CD14-positive monocyte (primary cell): ENCODE data around the gene AKR1C2. TPM values are rescaled to one million over a fixed set of nuclear protein-coding genes. Genes with fewer than 3 reads are reported as not detected.
"Not testable (repeated sequence)": the region's sequence is repeated elsewhere in the genome, so short reads cannot be mapped to it uniquely, and the experiment has no call there.

ENCODE experiments used
- DNase-seq, 3 donors: peaks; one replicate each; pipeline ENCODE4 v3.0.0-alpha.2; 2011 to 2022
- H2AFZ ChIP-seq: 2 replicates; pipeline ENCODE4 v1.6.0; 2012; ENCODE audit warnings: mild to moderate bottlenecking, low read depth, low read length, inconsistent platforms; ENCODE audit not compliant: insufficient read depth, poor library complexity, severe bottlenecking
- H3K27ac ChIP-seq, 2 donors: 1 replicate in 1 of 2; 2 replicates in 1 of 2; pipeline ENCODE4 v1.5.1; 2012 to 2013; ENCODE audit warnings: low read length in 2 of 2, control low read depth in 1 of 2, inconsistent platforms in 1 of 2, low read depth in 1 of 2, mild to moderate bottlenecking in 1 of 2
- H3K27me3 ChIP-seq, 2 donors: one replicate each; pipeline versions ENCODE4 v1.6.0 to v1.6.1; 2011 to 2013; ENCODE audit warnings: low read length in 2 of 2; ENCODE audit not compliant: control insufficient read depth in 2 of 2, insufficient read depth in 2 of 2
- H3K36me3 ChIP-seq, 2 donors: replicated peaks in 1 of 2; 1 replicate in 1 of 2; 2 replicates in 1 of 2; pipeline versions ENCODE4 v1.5.1 to v1.6.1; 2012 to 2013; ENCODE audit warnings: low read length in 2 of 2, control low read depth in 1 of 2, inconsistent platforms in 1 of 2, mild to moderate bottlenecking in 1 of 2; ENCODE audit not compliant: insufficient read depth in 2 of 2, control insufficient read depth in 1 of 2
- H3K4me1 ChIP-seq, 2 donors: 1 replicate in 1 of 2; 2 replicates in 1 of 2; pipeline versions ENCODE4 v1.5.1 to v1.6.1; 2012 to 2013; ENCODE audit warnings: low read length in 2 of 2, control low read depth in 1 of 2, inconsistent platforms in 1 of 2, mild to moderate bottlenecking in 1 of 2, moderate library complexity in 1 of 2; ENCODE audit not compliant: insufficient read depth in 2 of 2, control insufficient read depth in 1 of 2
- H3K4me2 ChIP-seq: replicated peaks from 2 replicates; pipeline ENCODE3; 2012; ENCODE audit warnings: low read length, moderate library complexity, mild to moderate bottlenecking; ENCODE audit not compliant: poor library complexity, severe bottlenecking; ENCODE audit errors: extremely low read depth
- H3K4me3 ChIP-seq, 3 experiments: fragments of 200-600 bp in 1 of 3; sonication (generic) in 1 of 3; replicated peaks in 1 of 3; 1 replicate in 2 of 3; 2 replicates in 1 of 3; pipeline ENCODE4 v1.5.1; 2011 to 2013; ENCODE audit warnings: low read length in 3 of 3, mild to moderate bottlenecking in 3 of 3, control low read depth in 2 of 3, low read depth in 2 of 3, inconsistent platforms in 1 of 3, moderate library complexity in 1 of 3
- H3K79me2 ChIP-seq: 2 replicates; pipeline ENCODE4 v1.6.0; 2012; ENCODE audit warnings: mild to moderate bottlenecking, control low read depth, inconsistent platforms, low read length, moderate library complexity; ENCODE audit not compliant: insufficient read depth
- H3K9ac ChIP-seq: 2 replicates; pipeline ENCODE4 v1.6.0; 2017; ENCODE audit warnings: low read length, mild to moderate bottlenecking; ENCODE audit not compliant: insufficient read depth, poor library complexity, severe bottlenecking
- H3K9me3 ChIP-seq, 2 donors: replicated peaks in 1 of 2; 1 replicate in 1 of 2; 2 replicates in 1 of 2; pipeline versions ENCODE4 v1.5.1 to v1.6.1; 2012 to 2013; ENCODE audit warnings: low read length in 2 of 2, control low read depth in 1 of 2; ENCODE audit not compliant: control insufficient read depth in 1 of 2, insufficient read depth in 1 of 2
- H4K20me1 ChIP-seq: 2 replicates; pipeline ENCODE4 v1.6.0; 2012; ENCODE audit warnings: mild to moderate bottlenecking, low read length, control low read depth, moderate library complexity; ENCODE audit not compliant: insufficient read depth
- H3K27ac Mint-ChIP-seq, 7 donors: one replicate each; pipeline ENCODE4 v1.8.0; 2020; ENCODE audit warnings: mild to moderate bottlenecking in 7 of 7, mixed read lengths in 7 of 7, moderate library complexity in 6 of 7, inconsistent platforms in 2 of 7
- H3K27me3 Mint-ChIP-seq, 3 donors: one replicate each; pipeline ENCODE4 v1.8.0; 2021 to 2022; ENCODE audit warnings: low read depth in 3 of 3, mild to moderate bottlenecking in 3 of 3, mixed read lengths in 3 of 3, moderate library complexity in 3 of 3, inconsistent platforms in 1 of 3
- H3K36me3 Mint-ChIP-seq, 2 donors: one replicate each; pipeline ENCODE4 v1.8.0; 2020; ENCODE audit warnings: mixed read lengths in 2 of 2, inconsistent platforms in 1 of 2, mild to moderate bottlenecking in 1 of 2
- H3K4me1 Mint-ChIP-seq: one replicate; pipeline ENCODE4 v1.8.0; 2020; ENCODE audit warnings: mild to moderate bottlenecking, mixed read lengths
- H3K4me3 Mint-ChIP-seq, 2 donors: one replicate each; pipeline ENCODE4 v1.8.0; 2020; ENCODE audit warnings: mild to moderate bottlenecking in 2 of 2, mixed read lengths in 2 of 2, moderate library complexity in 1 of 2
- H3K9me3 Mint-ChIP-seq, 7 donors: one replicate each; pipeline ENCODE4 v1.8.0; 2020 to 2022; ENCODE audit warnings: mixed read lengths in 7 of 7, mild to moderate bottlenecking in 6 of 7, moderate library complexity in 6 of 7, inconsistent platforms in 2 of 7
- CTCF ChIP-seq: fragments of 200-600 bp; IDR thresholded peaks from one replicate; pipeline ENCODE4 v1.8.0; 2022; ENCODE audit warnings: antibody characterized with exemption, mild to moderate bottlenecking
- WGBS: methylation state at CpG from one replicate; pipeline ENCODE4 v1.1.5; 2013; ENCODE audit warnings: missing lambda C conversion rate; ENCODE audit not compliant: insufficient coverage; 5-methylcytosine and 5-hydroxymethylcytosine counted together
- intact Hi-C, 2 donors: fragments of 100-400 bp; cut with micrococcal nuclease; formaldehyde crosslinking; loops; one replicate each; pipeline versions ENCODE4 v1.15.0 to v1.15.1; 2023
- polyA plus RNA-seq, 3 donors: library from polyadenylated mRNA; depleted of rRNA in 1 of 3; unstranded in 2 of 3; stranded (reverse) in 1 of 3; fragments of 300-500 nt in 2 of 3; fragments of >200 nt in 1 of 3; fragmentation: Illumina TruSeq in 2 of 3; gene quantifications; 1 replicate in 2 of 3; 2 replicates in 1 of 3; pipeline ENCODE4 v1.2.3, GENCODE V29; 2012 to 2021

The AKR1C2 gene
- polyA plus RNA-seq, 3 donors = 0.13 TPM; not detected in 2

- DNase-seq = no peak
- H4K20me1 ChIP-seq = no peaks in the 10 kb centered on the region
- no peaks in the 10 kb centered on the region for H3K27me3 ChIP-seq
- no peaks in the 10 kb centered on the region for H3K79me2 ChIP-seq
- no peaks in the 10 kb centered on the region for H3K36me3 Mint-ChIP-seq
- no peaks in the 10 kb centered on the region for H3K4me1 ChIP-seq
- H3K9ac ChIP-seq = no peak overlapping the region
- H3K4me1 Mint-ChIP-seq = no peaks in the 10 kb centered on the region
- H3K27me3 Mint-ChIP-seq = peaks cover 0 to 2% (median 0%) of the 10 kb centered on the region in 3 donors
- TF ChIP-seq CTCF = no peak
- H3K27ac ChIP-seq = no peak overlapping the region
- H3K9me3 ChIP-seq = no peaks in the 10 kb centered on the region
- no peak overlapping the region for H3K4me3 Mint-ChIP-seq
- H3K36me3 ChIP-seq = no peaks in the 10 kb centered on the region
- no peak overlapping the region for H3K4me2 ChIP-seq
- intact Hi-C loops = no loop called here
- no CpG with 5 or more reads among the region's 2 CpGs for WGBS
- H2AFZ ChIP-seq = no peak overlapping the region
- no peak overlapping the region for H3K27ac Mint-ChIP-seq
- H3K4me3 ChIP-seq = no peak overlapping the region
- H3K9me3 Mint-ChIP-seq = peaks cover 0 to 7% (median 0%) of the 10 kb centered on the region in 7 donors
Measured at GRCh38 chr10:5002013-5002727, 1.5 kb downstream of the AKR1C2 start.

GRCh38 chr10:4998671-4999070, 5.0 kb downstream of the AKR1C2 start:
- H3K27ac ChIP-seq = no peak overlapping the region
- no peaks in the 10 kb centered on the region for H3K4me1 ChIP-seq
- Mint-ChIP-seq H3K27me3 (no peaks in the 10 kb centered on the region), H3K9me3 (peaks cover 0 to 3% (median 0%) of the 10 kb centered on the region in 7 donors), H3K4me3 (no peak overlapping the region), H3K27ac (no peak overlapping the region), H3K36me3 (no peaks in the 10 kb centered on the region), H3K4me1 (no peaks in the 10 kb centered on the region)
- no peaks in the 10 kb centered on the region for H3K36me3 ChIP-seq
- WGBS = 80% methylated on average over 2 of the region's 5 CpGs
- DNase-seq = no peak
- no peaks in the 10 kb centered on the region for H4K20me1 ChIP-seq
- H2AFZ ChIP-seq = no peak overlapping the region
- no peak overlapping the region for H3K4me3 ChIP-seq
- H3K9ac ChIP-seq = no peak overlapping the region
- TF ChIP-seq CTCF = no peak
- intact Hi-C loops = no loop called here
- H3K79me2 ChIP-seq = no peaks in the 10 kb centered on the region
- no peak overlapping the region for H3K4me2 ChIP-seq
- H3K9me3 ChIP-seq = no peaks in the 10 kb centered on the region
- H3K27me3 ChIP-seq = no peaks in the 10 kb centered on the region

GRCh38 chr10:4994260-4994659, 9.4 kb downstream of the AKR1C2 start:
- not testable (repeated sequence) for H3K36me3 Mint-ChIP-seq

More at GRCh38 chr10:4994260-4994659, 9.4 kb downstream of the AKR1C2 start:
- H3K9me3 ChIP-seq, intact Hi-C loops, H3K4me1 ChIP-seq, H3K36me3 ChIP-seq, H3K4me2 ChIP-seq, H3K27me3 ChIP-seq, H2AFZ ChIP-seq, H3K9me3 Mint-ChIP-seq, H3K9ac ChIP-seq, H3K27ac ChIP-seq, H4K20me1 ChIP-seq, H3K4me3 ChIP-seq, H3K27me3 Mint-ChIP-seq, H3K79me2 ChIP-seq, DNase-seq, H3K4me3 Mint-ChIP-seq, H3K4me1 Mint-ChIP-seq: not testable (repeated sequence)
- H3K27ac Mint-ChIP-seq = peak overlapping the region in 1 of 7 donors; percentile 23
